HL-60 (cell line): Measurements from ENCODE around the gene SLC22A8.

Experiments
- POLR2AphosphoS5 ChIP-seq: IDR thresholded peaks from 2 replicates; pipeline ENCODE4 v1.6.1; 2012; ENCODE audit warnings: low read depth
- SPI1 ChIP-seq: IDR thresholded peaks from 2 replicates; pipeline ENCODE4 v1.6.1; 2012; ENCODE audit warnings: low read depth, mild to moderate bottlenecking, borderline replicate concordance
- TF ChIP-seq, protein P1 (sequence below): IDR thresholded peaks from one replicate; pipeline ENCODE4 v1.5.1; 2011; ENCODE audit warnings: low read length, control low read depth, inconsistent platforms; ENCODE audit not compliant: insufficient read depth
- TF ChIP-seq, protein P2 (sequence below): IDR thresholded peaks from 2 replicates; pipeline ENCODE4 v1.6.1; 2012; ENCODE audit warnings: low read depth; ENCODE audit not compliant: insufficient replicate concordance

DNA sequence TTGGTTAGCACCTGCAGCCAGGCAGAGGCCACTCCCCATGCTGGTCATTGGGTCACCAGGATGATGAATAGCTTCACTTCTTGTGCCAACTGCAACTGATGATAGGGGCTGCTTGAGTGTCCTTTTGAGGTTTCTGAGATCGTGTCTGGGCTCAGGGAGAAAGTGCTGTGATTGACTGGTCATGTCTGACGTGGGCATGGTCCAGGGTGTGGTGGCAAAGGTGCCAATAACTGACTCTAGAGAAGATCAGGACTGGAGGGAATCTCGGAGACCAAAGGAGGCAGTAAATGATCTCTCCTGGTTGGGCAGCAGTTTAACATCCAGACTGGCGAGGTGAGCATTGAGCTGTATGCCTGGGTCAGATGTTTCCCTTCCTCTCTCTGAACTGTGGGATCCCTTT, 20.9 kb downstream of the SLC22A8 start:
- TF ChIP-seq, protein P1, sequence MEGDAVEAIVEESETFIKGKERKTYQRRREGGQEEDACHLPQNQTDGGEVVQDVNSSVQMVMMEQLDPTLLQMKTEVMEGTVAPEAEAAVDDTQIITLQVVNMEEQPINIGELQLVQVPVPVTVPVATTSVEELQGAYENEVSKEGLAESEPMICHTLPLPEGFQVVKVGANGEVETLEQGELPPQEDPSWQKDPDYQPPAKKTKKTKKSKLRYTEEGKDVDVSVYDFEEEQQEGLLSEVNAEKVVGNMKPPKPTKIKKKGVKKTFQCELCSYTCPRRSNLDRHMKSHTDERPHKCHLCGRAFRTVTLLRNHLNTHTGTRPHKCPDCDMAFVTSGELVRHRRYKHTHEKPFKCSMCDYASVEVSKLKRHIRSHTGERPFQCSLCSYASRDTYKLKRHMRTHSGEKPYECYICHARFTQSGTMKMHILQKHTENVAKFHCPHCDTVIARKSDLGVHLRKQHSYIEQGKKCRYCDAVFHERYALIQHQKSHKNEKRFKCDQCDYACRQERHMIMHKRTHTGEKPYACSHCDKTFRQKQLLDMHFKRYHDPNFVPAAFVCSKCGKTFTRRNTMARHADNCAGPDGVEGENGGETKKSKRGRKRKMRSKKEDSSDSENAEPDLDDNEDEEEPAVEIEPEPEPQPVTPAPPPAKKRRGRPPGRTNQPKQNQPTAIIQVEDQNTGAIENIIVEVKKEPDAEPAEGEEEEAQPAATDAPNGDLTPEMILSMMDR: no peak
- TF ChIP-seq, protein P2, sequence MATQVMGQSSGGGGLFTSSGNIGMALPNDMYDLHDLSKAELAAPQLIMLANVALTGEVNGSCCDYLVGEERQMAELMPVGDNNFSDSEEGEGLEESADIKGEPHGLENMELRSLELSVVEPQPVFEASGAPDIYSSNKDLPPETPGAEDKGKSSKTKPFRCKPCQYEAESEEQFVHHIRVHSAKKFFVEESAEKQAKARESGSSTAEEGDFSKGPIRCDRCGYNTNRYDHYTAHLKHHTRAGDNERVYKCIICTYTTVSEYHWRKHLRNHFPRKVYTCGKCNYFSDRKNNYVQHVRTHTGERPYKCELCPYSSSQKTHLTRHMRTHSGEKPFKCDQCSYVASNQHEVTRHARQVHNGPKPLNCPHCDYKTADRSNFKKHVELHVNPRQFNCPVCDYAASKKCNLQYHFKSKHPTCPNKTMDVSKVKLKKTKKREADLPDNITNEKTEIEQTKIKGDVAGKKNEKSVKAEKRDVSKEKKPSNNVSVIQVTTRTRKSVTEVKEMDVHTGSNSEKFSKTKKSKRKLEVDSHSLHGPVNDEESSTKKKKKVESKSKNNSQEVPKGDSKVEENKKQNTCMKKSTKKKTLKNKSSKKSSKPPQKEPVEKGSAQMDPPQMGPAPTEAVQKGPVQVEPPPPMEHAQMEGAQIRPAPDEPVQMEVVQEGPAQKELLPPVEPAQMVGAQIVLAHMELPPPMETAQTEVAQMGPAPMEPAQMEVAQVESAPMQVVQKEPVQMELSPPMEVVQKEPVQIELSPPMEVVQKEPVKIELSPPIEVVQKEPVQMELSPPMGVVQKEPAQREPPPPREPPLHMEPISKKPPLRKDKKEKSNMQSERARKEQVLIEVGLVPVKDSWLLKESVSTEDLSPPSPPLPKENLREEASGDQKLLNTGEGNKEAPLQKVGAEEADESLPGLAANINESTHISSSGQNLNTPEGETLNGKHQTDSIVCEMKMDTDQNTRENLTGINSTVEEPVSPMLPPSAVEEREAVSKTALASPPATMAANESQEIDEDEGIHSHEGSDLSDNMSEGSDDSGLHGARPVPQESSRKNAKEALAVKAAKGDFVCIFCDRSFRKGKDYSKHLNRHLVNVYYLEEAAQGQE: no peak
- no peak for TF ChIP-seq POLR2AphosphoS5
- TF ChIP-seq SPI1: no peak
